Activated effector memory CD4-positive, alpha-beta T cell treated with Interleukin-2 at 50 U/mL for 16 hours (primary cell): Measurements from ENCODE around the gene RAB33B.
"Not testable (repeated sequence)": the region's sequence is repeated elsewhere in the genome, so short reads cannot be mapped to it uniquely, and the experiment has no call there.

Experiments used
- DNase-seq: peaks from one replicate; pipeline ENCODE4 v3.0.0-alpha.2; 2020

Gene RAB33B

DNA sequence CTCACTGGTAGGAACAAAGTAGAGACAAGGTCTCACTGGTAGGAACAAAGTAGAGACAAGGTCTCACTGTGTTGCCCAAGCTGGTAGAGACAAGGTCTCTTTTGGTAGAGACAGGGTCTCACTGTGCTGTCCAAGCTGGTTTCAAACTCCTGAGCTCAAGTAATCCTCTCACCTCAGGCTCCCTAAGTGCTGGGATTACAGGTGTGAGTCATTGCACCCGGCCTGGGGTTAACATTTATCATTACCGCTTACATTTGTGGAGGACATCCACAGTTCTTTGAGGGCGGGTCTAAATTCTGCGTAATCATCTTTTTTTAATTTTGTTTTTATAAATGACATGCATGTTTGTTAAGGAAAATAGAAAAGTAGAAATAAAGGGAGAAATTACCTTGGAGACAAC, 12.0 kb downstream of the RAB33B start:
- DNase-seq: no peak

DNA sequence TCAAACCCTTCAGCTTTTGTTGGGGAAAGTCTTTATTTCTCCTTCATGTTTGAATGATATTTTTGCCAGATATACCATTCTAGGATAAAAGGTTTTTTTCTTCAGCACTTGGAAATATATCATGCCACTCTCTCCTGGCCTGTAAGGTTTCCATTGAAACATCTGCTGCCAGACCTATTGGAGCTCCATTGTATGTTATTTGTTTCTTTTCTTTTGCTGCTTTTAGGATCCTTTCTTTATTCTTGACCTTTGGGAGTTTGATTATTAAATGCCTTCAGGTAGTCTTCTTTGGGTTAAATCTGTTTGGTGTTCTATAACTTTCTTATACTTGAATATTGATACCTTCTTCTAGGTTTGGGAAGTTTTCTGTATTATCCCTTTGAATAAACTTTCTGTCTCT, 14.8 kb downstream of the RAB33B start:
- DNase-seq: not testable (repeated sequence)

DNA sequence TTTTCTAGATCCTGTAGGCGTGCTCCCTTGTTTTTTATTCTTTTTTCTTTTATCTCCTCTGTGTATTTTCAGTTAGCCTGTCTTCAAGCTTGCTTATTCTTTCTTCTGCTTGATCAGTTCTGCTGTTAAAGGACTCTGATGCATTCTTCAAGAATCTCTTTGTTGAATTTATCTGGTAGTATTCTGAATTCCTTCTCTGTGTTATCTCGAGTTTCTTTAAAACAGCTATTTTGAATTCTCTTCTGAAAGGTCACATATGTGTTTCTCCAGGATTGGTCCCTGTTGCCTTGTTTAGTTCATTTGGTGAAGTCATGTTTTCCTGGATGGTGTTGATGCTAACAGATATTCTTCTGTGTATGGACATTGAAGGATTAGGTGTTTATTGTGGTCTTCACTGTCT, 15.3 kb downstream of the RAB33B start:
- DNase-seq: no peak

DNA sequence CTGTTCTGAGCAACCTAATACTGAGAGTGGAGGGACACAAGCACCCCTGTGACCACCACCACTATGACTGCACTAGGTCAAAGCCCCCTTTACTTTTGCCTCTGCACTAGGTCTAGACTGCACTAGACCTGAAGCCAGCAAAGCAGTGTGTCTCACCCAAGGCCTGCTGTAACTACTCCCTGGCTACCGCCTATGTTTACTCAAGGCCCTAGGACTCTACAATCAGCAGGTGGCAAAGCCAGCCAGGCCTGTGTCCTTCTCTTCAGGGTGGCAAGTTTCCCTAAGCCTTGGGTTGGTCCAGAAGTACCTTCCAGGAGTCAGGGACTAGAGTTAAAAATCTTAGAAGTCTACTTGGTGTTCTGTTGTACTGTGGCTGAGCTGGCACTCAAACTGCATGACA, 15.9 kb downstream of the RAB33B start:
- no peak for DNase-seq

DNA sequence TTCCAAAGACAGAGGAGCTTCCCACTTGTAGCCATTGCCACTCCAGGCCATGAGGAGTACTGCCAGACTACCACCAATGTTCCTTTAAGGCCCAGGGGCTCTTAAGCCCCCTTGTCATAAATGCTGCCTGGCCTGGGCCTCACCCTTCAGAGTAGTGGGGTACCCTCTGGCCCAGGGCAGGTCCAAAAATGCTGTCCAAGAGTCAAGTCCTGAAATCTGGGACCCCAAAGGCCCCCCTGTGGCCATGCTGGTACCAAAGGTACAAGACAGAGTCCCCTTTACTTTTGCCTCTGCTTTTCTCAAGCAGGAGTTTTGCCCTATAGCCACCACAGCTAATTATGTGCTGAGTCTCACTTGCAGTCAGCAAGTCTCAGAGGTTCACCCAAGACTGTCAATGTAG, 16.4 kb downstream of the RAB33B start:
- no peak for DNase-seq

GRCh38 chr4:139470997-139471665, 17.2 kb downstream of the RAB33B start:
- DNase-seq: no peak

DNA sequence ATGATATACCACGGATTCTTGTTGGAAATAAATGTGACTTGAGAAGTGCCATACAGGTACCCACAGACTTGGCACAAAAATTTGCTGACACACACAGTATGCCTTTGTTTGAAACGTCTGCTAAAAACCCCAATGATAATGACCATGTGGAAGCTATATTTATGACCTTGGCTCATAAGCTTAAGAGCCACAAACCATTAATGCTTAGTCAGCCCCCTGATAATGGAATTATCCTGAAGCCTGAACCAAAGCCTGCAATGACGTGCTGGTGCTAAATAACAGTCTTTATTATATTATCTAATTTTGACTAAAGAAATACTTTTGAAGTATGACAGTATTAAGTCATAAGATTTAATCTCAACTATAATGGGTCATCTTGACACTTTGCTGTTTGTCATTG, 18.9 kb downstream of the RAB33B start:
- no peak for DNase-seq

DNA sequence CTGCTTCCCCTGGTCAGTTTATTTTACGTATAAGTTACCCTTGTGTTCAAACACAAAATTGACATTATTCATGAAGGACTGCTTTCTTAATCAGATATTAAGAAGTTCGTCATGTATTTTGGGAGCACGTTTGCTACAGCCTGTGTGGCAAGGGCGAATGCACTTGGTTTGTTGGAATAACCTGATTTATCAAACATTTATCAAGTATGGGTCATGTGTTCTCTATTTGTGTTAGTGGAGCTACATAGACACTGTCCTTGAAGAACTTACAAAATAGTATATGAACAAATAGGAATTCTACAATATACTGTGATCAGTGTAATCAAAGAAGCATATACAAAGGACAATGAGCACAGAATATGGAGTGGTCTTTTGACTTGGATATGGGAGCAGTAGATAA, 22.4 kb downstream of the RAB33B start:
- DNase-seq: no peak

- DNase-seq: no peak
Measured at GRCh38 chr4:139481465-139481864, 27.5 kb downstream of the RAB33B start.

GRCh38 chr4:139483000-139483399, 29.1 kb downstream of the RAB33B start:
- no peak for DNase-seq

GRCh38 chr4:139484783-139485311, 30.9 kb downstream of the RAB33B start:
- DNase-seq: no peak

DNA sequence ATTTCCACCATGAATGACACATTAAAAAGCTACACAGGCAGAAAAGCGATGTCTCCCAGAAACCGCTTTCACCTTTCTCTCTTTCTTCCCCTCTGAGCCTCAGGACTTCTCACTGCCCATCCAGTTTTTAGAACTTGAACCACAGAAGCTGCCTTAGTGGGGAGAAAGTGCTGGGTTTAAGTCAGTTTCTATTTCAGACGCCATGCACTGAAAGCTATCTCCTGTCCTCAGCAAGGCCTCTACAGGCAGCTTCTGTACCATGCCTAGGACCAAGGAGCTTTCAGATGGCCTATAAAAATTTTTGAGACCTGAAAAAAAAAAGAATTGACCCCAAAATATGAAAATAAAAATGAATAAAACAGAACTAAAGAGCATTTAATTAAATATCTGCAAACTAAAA, 34.5 kb downstream of the RAB33B start:
- no peak for DNase-seq

DNA sequence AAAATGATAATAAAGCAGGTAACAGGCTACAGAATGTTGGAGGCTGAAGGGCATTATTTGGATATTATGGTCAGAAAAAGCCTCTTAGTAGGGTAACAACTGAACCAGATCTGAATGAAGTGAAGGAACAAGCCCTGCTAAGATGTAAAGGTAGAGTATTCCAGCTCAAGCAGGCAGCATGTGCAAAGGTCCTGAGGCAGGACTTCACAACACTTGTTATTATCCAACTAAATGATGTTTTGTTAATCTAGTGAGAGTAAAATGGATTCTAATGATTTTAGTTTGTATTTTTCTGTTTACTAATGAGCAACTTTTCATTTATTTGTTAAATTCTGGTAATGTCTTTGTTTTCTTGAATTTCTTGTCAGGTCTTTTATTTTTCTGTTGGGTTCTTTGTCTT, 35.7 kb downstream of the RAB33B start:
- no peak for DNase-seq

- no peak for DNase-seq
Measured at GRCh38 chr4:139492429-139492828, 38.5 kb downstream of the RAB33B start.

DNA sequence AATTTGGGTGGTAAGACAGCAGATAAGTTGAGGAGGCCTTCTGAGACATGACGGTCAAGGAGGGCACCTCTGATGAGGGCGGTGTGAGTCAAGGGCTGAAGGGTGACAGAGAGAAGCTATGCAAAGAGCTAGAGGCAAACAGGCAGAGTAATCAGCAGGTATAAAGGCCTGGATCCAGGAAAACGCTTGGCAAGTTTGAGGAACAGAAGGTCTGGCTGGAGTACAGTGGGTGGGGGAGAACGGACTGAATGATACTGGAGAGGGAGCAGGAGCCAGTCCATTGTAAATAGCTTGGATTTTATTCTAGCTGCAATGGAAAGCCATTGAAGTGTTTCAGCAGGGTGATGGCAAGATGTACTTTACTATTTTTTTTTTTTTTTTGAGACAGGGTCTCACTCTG, 39.3 kb downstream of the RAB33B start:
- no peak for DNase-seq

DNA sequence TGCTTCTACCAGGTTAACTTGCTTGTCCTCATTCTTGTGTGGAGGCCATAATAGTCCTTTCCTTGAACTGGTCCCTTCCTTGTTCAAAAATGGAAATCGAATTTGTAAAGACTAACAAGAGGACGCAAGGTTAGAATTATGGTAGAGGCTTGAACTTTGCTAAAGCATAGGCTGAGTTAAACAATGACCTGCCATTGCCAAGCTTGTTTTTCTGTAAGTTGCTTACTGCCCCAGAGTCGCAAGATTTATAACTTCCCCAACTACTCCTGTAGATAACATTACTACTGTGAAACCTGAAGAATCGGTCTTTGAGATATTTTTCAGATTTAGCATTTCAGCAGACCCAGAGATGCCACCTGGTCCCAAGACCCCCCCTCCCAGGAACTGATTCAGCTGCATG, 45.3 kb downstream of the RAB33B start:
- DNase-seq: no peak

- no peak for DNase-seq
Measured at GRCh38 chr4:139501117-139501516, 47.2 kb downstream of the RAB33B start.

GRCh38 chr4:139501527-139501926, 47.6 kb downstream of the RAB33B start:
- no peak for DNase-seq

GRCh38 chr4:139501927-139502899, 48.3 kb downstream of the RAB33B start:
- DNase-seq: no peak

DNA sequence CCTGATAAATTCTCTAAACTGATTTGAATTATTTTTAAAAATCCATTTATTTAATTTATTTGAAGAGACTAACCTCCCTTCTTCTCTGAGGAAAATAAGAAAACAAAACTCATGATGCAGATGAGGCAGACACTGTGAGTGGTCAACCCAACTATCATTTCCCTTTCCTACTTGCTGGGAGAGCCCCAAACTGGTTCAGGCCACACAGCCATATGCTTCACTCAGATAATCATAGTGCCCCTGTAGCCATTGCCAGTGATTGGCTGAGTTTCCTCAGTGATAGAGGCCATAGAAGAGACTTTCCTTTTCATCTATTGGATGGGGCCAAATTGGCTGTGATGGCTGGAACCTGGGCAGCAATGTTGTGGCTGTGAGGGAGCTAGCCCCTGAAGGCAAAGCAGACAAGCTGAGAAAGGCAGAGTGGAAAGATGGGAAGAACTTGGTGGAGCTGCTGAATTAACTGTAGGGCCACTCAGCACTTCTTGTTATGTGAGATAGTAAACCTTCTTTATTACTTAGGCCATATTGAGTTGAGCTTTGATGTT, 49.8 kb downstream of the RAB33B start:
- no peak for DNase-seq

GRCh38 chr4:139506774-139507173, 52.9 kb downstream of the RAB33B start:
- DNase-seq: no peak

GRCh38 chr4:139508581-139509237, 54.8 kb downstream of the RAB33B start:
- DNase-seq: no peak

DNA sequence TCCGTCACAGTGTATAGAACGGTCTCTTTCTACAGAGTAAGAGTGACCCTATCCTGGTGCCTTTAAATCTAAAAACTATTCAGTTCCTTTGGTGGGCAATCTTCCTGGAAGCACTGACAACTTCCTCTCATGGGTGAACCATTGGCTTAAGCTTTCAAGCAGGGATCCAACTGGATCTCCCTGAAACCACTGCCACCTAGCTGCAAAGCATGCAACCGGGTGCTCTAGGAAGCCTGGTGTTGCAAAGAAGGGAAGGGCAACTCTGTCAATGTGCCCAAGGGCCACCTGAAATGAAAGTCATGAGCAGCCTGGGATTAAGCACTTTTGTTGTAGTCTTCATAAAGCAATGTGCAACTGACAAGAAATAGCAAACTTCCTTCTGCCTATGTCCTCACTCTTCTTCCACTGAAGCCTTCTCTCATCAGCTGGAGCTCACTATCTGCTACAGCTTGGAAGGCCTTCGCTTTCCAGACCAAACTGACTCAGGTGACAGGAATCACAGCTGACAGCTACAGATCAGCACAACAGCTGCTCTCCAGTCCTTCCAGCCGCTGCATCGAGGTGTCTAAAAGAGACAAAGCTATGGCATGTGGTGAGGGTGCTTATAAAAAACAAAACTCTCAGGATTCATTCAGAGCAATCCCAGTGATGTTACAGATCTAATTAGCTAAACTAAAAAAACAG, 55.9 kb downstream of the RAB33B start:
- no peak for DNase-seq
